Measurements from ENCODE around the gene PAPPA. TPM values are rescaled to one million over a fixed set of nuclear protein-coding genes. Genes with fewer than 3 reads are reported as not detected.

The PAPPA gene
- total RNA-seq, 1 experiment from 2014 or later, result 7.0 TPM

GRCh38 chr9:116251366-116251765, 97.8 kb downstream of the PAPPA start:
- ChIA-PET CTCF (no interaction called here), POLR2A (no interaction called here)
- Mint-ChIP-seq H3K27me3 (ENCODE audit: insufficient read depth, unreplicated experiment) (no peaks in the 10 kb centered on the region), H3K4me3 (ENCODE audit: unreplicated experiment) (no peak overlapping the region), H3K4me1 (ENCODE audit: insufficient read depth, unreplicated experiment) (no peaks in the 10 kb centered on the region), H3K27ac (ENCODE audit: low read depth, unreplicated experiment) (no peak overlapping the region), H3K9me3 (ENCODE audit: unreplicated experiment) (no peaks in the 10 kb centered on the region), H3K36me3 (ENCODE audit: insufficient read depth, unreplicated experiment) (peaks cover 5% of the 10 kb centered on the region)
- intact Hi-C loops (cut with micrococcal nuclease), result no loop called here
- no TSS peak for BruUV-seq (replicated peaks)
- no peak for DNase-seq (ENCODE audit: unreplicated experiment)
- no peak for TF ChIP-seq CTCF (IDR thresholded peaks at IDR 0.05; ENCODE audit: unreplicated experiment)

DNA sequence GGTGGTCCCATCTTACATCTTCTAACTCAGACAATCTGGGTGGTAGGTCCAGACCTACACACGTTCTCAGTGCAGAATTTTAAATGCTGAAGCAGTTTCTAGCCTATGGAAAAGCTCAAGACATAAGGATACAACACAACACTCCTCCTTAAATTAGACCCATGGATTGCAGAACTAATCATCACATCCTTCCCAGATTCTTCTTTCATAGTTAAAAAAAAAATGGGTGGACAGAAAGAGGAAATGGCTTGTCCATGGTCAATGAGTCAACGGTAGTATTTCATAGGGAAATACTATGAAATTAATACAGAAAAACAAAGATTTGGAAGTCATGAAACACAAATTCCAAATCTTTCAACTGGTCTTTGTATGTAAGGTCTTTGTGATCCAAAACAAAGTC, 106.9 kb downstream of the PAPPA start:
- no peak overlapping the region for H3K4me3 Mint-ChIP-seq (ENCODE audit: unreplicated experiment)
- DNase-seq (ENCODE audit: unreplicated experiment), result no peak
- H3K4me1 Mint-ChIP-seq (ENCODE audit: insufficient read depth, unreplicated experiment), result no peaks in the 10 kb centered on the region
- no peak overlapping the region for H3K27ac Mint-ChIP-seq (ENCODE audit: low read depth, unreplicated experiment)
- CTCF ChIA-PET, result no interaction called here
- intact Hi-C loops (cut with micrococcal nuclease), result no loop called here
- TF ChIP-seq CTCF (IDR thresholded peaks at IDR 0.05; ENCODE audit: unreplicated experiment), result no peak
- POLR2A ChIA-PET, result no interaction called here
- H3K9me3 Mint-ChIP-seq (ENCODE audit: unreplicated experiment), result no peaks in the 10 kb centered on the region
- no peaks in the 10 kb centered on the region for H3K27me3 Mint-ChIP-seq (ENCODE audit: insufficient read depth, unreplicated experiment)
- no TSS peak for BruUV-seq (replicated peaks)
- H3K36me3 Mint-ChIP-seq (ENCODE audit: insufficient read depth, unreplicated experiment), result no peaks in the 10 kb centered on the region

GRCh38 chr9:116262448-116262847, 108.9 kb downstream of the PAPPA start:
- BruUV-seq (replicated peaks), result no TSS peak
- CTCF ChIA-PET, result no interaction called here

DNA sequence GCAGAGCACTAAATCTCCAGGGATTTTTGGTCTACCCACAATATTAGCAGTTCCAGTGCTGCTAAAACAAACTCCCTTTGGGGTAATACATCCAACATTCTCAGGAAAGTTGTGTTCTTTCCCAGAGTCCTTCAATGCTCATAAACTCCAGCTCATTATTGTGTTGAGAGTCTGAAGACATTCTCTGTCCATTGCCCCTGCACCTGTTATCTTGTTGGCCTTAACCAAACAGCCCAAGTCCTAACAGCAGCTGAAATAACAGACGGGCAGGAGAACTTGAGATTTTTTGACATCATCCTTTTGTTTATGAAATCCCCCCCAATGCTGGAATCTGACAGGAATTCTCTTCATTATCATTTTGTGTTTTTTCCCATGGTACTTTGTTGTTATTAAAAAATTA, 110.8 kb downstream of the PAPPA start:
- no peaks in the 10 kb centered on the region for H3K27me3 Mint-ChIP-seq (ENCODE audit: insufficient read depth, unreplicated experiment)
- intact Hi-C loops (cut with micrococcal nuclease), result no loop called here
- POLR2A ChIA-PET, result interaction anchor here (0.7 kb wide), 1 partner anchor 13 kb away, joined by 3 read pairs; no protein-coding TSS in a partner anchor
- CTCF ChIA-PET, result interaction anchor here (0.5 to 0.6 kb wide), 3 partner anchors 9 to 71 kb away, joined by 3 read pairs; no protein-coding TSS in a partner anchor
- no peak for TF ChIP-seq CTCF (IDR thresholded peaks at IDR 0.05; ENCODE audit: unreplicated experiment)
- H3K27ac Mint-ChIP-seq (ENCODE audit: low read depth, unreplicated experiment), result no peak overlapping the region
- H3K36me3 Mint-ChIP-seq (ENCODE audit: insufficient read depth, unreplicated experiment), result peaks cover 18% of the 10 kb centered on the region
- H3K9me3 Mint-ChIP-seq (ENCODE audit: unreplicated experiment), result no peaks in the 10 kb centered on the region
- no peak overlapping the region for H3K4me3 Mint-ChIP-seq (ENCODE audit: unreplicated experiment)
- no TSS peak for BruUV-seq (replicated peaks)
- H3K4me1 Mint-ChIP-seq (ENCODE audit: insufficient read depth, unreplicated experiment), result peaks cover 13% of the 10 kb centered on the region
- no peak for DNase-seq (ENCODE audit: unreplicated experiment)

More at GRCh38 chr9:116262448-116262847, 108.9 kb downstream of the PAPPA start:
- TF ChIP-seq CTCF (IDR thresholded peaks at IDR 0.05; ENCODE audit: unreplicated experiment), result no peak
- POLR2A ChIA-PET, result interaction anchor here (0.9 to 1.1 kb wide), 2 partner anchors 18 to 28 kb away, joined by 3 read pairs; no protein-coding TSS in a partner anchor
- Mint-ChIP-seq H3K9me3 (ENCODE audit: unreplicated experiment) (no peaks in the 10 kb centered on the region), H3K27me3 (ENCODE audit: insufficient read depth, unreplicated experiment) (no peaks in the 10 kb centered on the region), H3K36me3 (ENCODE audit: insufficient read depth, unreplicated experiment) (peaks cover 12% of the 10 kb centered on the region), H3K4me1 (ENCODE audit: insufficient read depth, unreplicated experiment) (peaks cover 7% of the 10 kb centered on the region), H3K4me3 (ENCODE audit: unreplicated experiment) (no peak overlapping the region), H3K27ac (ENCODE audit: low read depth, unreplicated experiment) (no peak overlapping the region)
- no peak for DNase-seq (ENCODE audit: unreplicated experiment)
- intact Hi-C loops (cut with micrococcal nuclease), result no loop called here
